Measurements from ENCODE around the gene LGR4.

Gene LGR4

DNA sequence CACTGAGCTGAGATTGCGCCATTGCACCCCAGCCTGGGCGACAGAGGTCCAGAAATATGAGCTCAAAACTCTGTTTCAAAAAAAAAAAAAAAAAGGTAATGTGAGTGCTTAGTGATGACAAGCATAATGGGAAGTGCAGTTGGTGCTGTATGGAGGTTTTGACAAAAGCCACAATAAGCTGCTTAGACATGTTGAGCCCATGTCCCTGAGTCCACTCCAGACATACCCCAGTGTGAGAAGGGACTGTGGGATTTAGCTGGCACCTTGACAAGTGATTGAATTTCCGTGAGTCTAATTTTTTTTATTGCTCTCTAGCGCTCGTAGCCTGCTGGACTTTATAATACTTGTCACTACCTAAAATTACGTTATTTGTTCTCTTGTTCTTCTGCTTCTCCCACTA is 15.1 kb upstream of the LGR4 start:
- DNase-seq (ENCODE audit: low read depth in 3 of 3) = no peak

GRCh38 chr11:27485930-27486773 is 13.6 kb upstream of the LGR4 start:
- DNase-seq (ENCODE audit: low read depth in 3 of 3) = no peak

- DNase-seq (ENCODE audit: low read depth in 3 of 3) = no peak
Observed at GRCh38 chr11:27482793-27483192, 10.2 kb upstream of the LGR4 start.

DNA sequence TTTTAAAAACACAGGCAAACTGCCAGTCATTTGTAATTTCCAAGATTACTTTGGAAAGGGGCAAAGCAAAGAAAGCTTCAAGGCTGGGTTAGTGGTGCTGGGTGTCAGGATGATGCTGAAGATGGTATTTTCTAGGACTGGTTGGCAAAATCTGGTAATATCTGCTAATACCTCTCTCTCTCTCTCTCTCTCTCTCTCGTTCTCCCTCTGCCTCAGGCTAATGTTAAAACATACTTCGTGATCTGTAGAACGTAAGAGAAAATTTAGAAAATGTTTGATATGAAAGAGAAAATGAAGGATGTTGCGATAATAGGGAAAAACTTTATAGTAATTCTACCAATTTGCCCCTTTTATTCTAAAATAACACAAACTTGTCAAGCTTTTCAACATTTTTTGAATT is 9.4 kb upstream of the LGR4 start:
- DNase-seq (ENCODE audit: low read depth in 3 of 3) = no peak

DNA sequence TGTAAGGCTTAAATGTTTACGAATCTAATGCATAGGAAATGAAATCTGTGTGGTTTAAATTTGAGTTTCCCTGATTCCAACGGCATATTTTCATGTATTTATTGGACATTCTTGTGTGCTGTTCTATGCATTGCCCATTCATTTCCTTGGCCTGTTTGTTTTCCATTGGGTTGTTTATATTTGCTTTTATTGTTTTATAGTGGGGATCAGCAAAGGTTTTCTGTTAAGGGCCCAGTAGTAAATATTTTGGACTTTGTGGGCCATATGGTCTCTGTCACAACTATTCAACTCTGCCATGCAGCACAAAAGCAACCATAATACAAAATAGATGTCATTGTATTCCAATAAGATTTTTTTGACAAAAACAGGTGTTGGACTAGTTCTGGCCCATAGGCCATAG is 5.2 kb upstream of the LGR4 start:
- no peak for DNase-seq (ENCODE audit: low read depth in 3 of 3)

DNA sequence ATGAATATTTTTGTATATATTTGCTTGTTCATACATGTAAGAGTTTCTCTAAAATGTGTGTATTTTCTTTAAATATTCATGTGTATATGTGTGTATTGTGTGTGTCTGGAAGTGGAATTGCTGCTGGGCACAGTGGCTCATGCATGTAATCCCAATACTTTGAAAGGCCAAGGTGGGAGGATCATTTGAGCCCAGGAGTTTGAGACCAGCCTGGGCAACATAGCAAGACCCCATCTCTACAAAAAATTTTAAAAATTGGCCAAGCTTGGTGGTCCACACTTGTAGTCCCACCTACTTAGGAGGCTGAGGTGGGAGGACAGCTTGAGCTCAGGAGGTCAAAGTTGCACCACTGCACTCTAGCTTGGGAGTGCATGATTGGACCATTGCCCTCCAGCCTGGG is 4.7 kb upstream of the LGR4 start:
- DNase-seq (ENCODE audit: low read depth in 3 of 3) = no peak

- no peak for DNase-seq (ENCODE audit: low read depth in 3 of 3)
Observed at GRCh38 chr11:27475622-27476021, 3.0 kb upstream of the LGR4 start.

GRCh38 chr11:27473017-27473406 is 422 bp upstream of the LGR4 start:
- DNase-seq (ENCODE audit: low read depth in 3 of 3) = no peak

- no peak for DNase-seq (ENCODE audit: low read depth in 3 of 3)
Observed at GRCh38 chr11:27471589-27472397, 797 bp downstream of the LGR4 start.

DNA sequence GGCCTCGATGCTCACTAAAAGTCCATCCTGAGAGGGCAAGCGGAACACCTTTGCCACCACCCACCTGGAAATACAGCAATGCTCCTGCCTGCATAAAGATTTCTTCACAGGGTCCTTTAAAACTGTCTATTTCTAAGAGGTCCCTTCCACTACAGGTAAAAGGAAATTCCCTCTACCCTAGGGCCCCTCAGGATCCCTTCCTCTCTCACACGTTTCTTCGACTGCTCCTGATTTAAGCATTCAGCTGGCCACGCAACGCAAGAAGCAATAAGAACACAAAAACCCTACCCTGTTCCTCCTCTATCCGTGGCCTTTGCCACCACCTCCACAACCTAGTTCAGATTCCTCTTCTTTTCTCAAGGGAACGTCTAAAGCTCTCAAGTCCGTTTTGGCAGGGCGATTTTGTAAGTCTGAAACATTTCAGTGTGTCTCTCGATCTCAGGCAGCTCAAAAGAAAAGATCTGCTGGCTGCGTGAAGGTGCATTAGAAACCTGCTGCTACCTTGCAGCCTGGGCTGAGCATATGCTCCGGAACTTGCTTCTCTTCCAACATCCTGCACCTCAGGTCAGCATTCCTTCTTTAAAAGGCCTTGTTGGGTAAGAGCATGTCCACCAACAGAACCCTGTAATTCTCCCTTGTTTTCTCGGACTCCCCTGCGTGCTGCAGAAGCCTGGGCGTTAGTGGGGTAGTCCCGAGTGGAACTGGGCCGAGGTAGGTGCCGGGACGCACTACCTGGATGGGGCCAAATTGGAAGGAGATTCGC is 1.6 kb downstream of the LGR4 start:
- no peak for DNase-seq (ENCODE audit: low read depth in 3 of 3)

- no peak for DNase-seq (ENCODE audit: low read depth in 3 of 3)
Observed at GRCh38 chr11:27470166-27470565, 2.4 kb downstream of the LGR4 start.

GRCh38 chr11:27468995-27469695 is 3.4 kb downstream of the LGR4 start:
- no peak for DNase-seq (ENCODE audit: low read depth in 3 of 3)

GRCh38 chr11:27468209-27468994 is 4.2 kb downstream of the LGR4 start:
- DNase-seq (ENCODE audit: low read depth in 3 of 3) = no peak

DNA sequence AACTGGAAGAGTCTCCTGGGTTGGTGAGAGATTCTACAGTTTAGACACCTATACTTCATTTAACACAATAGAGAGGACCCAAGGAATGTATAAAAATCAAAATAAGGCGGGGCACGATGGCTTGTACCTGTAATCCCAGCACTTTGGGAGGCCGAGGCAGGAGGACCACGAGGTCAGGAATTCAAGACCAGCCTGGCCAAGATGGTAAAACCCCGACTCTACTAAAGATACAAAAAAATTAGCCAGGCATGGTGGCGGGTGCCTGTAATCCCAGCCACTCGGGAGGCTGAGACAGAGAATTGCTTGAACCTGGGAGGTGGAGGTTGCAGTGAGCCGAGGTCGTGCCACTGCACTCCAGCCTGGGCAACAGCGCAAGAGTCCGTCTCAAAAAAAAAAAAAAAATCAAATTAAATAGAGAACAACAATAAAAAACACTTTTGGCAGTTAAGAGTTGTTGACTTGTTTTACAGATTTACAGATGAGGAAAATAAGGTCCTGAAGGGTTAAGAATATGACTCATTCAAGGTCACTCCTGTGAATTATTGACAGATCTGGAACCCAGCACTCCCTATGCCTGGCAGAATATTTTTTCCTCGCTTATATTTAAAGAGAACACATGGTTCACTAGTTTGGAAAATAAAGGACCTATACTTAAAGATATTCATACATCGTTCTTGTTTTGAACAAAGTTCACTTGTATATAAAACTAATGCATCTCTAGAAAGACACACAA is 5.2 kb downstream of the LGR4 start:
- DNase-seq (ENCODE audit: low read depth in 3 of 3) = no peak

DNA sequence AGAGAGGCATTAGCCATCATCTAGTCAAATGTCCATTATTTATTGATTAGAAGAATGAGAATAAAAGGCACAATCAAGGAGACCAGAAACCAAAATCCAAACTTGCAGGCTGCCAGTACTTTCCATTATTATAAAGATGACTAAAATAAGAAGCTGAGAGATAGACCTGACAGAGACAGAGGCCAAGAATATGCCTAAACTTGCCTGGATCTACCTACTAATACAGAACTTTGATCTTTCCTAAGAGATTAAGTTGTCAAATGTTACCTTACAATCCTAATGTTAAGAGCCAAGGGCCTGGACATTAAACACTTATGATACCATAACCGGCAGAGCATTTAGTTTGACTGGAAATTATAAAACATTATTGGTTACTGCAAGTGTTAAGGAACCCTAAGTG is 6.2 kb downstream of the LGR4 start:
- no peak for DNase-seq (ENCODE audit: low read depth in 3 of 3)

- DNase-seq (ENCODE audit: low read depth in 3 of 3) = no peak
Observed at GRCh38 chr11:27465629-27466028, 7.0 kb downstream of the LGR4 start.

GRCh38 chr11:27464909-27465308 is 7.7 kb downstream of the LGR4 start:
- DNase-seq (ENCODE audit: low read depth in 3 of 3) = no peak

GRCh38 chr11:27464289-27464696 is 8.3 kb downstream of the LGR4 start:
- DNase-seq (ENCODE audit: low read depth in 3 of 3) = no peak

- no peak for DNase-seq (ENCODE audit: low read depth in 3 of 3)
Observed at GRCh38 chr11:27462543-27462942, 10.0 kb downstream of the LGR4 start.
